Measurements from ENCODE around the gene ATG16L1. TPM values are rescaled to one million over a fixed set of nuclear protein-coding genes. Genes with fewer than 3 reads are reported as not detected.

Gene ATG16L1
- total and polyA plus RNA-seq, 2 experiments from 2014 or later, result 15.3 to 37.9 TPM

DNA sequence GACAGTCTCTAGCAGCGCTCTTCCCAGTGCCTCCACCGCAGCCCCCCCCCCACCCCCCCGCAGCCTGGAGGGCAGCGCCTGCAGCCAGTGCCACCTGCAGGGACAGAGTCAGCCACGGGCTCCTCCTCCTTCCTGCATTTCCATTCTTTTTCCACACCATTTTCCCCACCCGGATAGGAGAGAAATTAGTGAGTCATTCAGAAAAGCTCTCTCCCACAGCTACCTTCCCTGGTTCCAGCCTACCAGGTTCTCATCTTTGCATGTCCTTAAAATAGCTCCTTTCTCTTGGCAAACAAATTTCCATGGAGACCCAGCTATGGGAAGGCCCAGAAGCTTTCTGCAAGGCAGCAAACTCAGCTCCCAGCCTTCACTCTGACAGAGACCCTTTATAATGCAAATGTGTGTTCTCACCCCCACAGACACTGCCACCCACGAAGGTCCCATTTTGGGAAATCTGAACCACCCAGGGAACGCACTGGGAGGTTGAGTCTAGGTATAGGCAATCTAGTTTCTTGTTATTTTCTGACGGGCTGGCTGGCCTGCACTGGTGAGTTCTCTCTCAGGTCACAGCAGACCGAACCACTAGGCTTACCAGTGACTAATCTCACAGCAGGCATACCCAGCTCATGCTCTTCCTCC lies 41.8 kb upstream of the ATG16L1 start:
- peaks cover 35% of the 10 kb centered on the region for H3K4me1 Mint-ChIP-seq
- Histone ChIP-seq H3K4me1 (ENCODE audit: insufficient read depth) (peaks cover 20% of the 10 kb centered on the region), H4K20me1 (replicated peaks; ENCODE audit: insufficient read depth) (no peaks in the 10 kb centered on the region), H3K27ac (ENCODE audit: low read depth) (peak overlapping the region; percentile 90), H3K27me3 (ENCODE audit: insufficient read depth) (no peaks in the 10 kb centered on the region), H3K9me2 (ENCODE audit: insufficient read depth) (no peaks in the 10 kb centered on the region), H3K4me3 (peak overlapping the region; percentile 40; the same call in 1 of the 2 replicates), H3F3A (replicated peaks; ENCODE audit: low read depth) (peaks cover 8% of the 10 kb centered on the region; the same call in 1 of the 2 replicates), H2AFZ (peak overlapping the region; percentile 89), H3K36me3 (ENCODE audit: insufficient read depth) (no peaks in the 10 kb centered on the region), H3K4me2 (peak overlapping the region; percentile 74), H3K79me2 (replicated peaks; ENCODE audit: insufficient read depth) (no peaks in the 10 kb centered on the region)
- no peaks in the 10 kb centered on the region; the same call in 1 of the 3 replicates for H3K36me3 Mint-ChIP-seq (ENCODE audit: low read depth)
- peak overlapping the region; percentile 85 for H3K27ac Mint-ChIP-seq
- peak overlapping the region; percentile 46 for H3K4me3 Mint-ChIP-seq
- H3K9me3 Mint-ChIP-seq, result peaks cover 2% of the 10 kb centered on the region; the same call in 1 of the 3 replicates
- H3K27me3 Mint-ChIP-seq (ENCODE audit: insufficient read depth, low read depth, poor library complexity), result peaks cover 20% of the 10 kb centered on the region
- peak; percentile 75 for ATAC-seq
- DNase-seq (ENCODE audit: low spot score), result peak; percentile 63
- no peak for TF ChIP-seq POLR2AphosphoS5 (IDR thresholded peaks at IDR 0.05; ENCODE audit: low read depth)
- TF ChIP-seq, protein P1, sequence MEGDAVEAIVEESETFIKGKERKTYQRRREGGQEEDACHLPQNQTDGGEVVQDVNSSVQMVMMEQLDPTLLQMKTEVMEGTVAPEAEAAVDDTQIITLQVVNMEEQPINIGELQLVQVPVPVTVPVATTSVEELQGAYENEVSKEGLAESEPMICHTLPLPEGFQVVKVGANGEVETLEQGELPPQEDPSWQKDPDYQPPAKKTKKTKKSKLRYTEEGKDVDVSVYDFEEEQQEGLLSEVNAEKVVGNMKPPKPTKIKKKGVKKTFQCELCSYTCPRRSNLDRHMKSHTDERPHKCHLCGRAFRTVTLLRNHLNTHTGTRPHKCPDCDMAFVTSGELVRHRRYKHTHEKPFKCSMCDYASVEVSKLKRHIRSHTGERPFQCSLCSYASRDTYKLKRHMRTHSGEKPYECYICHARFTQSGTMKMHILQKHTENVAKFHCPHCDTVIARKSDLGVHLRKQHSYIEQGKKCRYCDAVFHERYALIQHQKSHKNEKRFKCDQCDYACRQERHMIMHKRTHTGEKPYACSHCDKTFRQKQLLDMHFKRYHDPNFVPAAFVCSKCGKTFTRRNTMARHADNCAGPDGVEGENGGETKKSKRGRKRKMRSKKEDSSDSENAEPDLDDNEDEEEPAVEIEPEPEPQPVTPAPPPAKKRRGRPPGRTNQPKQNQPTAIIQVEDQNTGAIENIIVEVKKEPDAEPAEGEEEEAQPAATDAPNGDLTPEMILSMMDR (conservative IDR thresholded peaks at IDR 0.05; ENCODE audit: low read depth in 2 of 2), result 0 out of 4 replicates have a peak, but pooled peaks of 1 of the 2 experiments have one; percentile 4

DNA sequence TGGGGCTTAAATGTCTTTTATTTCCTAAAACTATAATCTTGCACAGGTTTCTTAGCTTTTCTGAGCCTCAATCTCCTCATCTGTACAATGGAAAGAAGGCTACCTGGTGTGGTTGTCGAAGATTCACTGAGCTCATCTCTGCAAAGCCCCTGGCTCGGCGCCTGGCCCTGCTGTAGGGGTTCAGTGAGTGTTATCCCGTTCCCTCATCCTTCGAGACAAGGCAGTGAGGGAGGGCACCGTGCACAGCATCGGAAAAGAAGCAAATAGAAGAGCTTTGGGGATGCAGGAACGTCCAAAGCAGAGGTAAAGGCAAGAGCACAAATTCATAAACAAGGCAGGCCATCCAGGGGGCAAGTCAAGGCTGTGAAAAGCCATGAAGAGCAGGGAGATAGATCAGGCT lies 41.2 kb upstream of the ATG16L1 start:
- no peaks in the 10 kb centered on the region for H3K79me2 ChIP-seq (replicated peaks; ENCODE audit: insufficient read depth)
- no peaks in the 10 kb centered on the region for H4K20me1 ChIP-seq (replicated peaks; ENCODE audit: insufficient read depth)

More for the DNA sequence above, 41.2 kb upstream of the ATG16L1 start:
- Histone ChIP-seq H3K27ac (ENCODE audit: low read depth) (no peak overlapping the region), H3K9me2 (ENCODE audit: insufficient read depth) (no peaks in the 10 kb centered on the region), H3K4me1 (ENCODE audit: insufficient read depth) (peaks cover 20% of the 10 kb centered on the region), H3K4me2 (peak overlapping the region; percentile 74; the same call in 1 of the 2 replicates), H3K4me3 (no peak overlapping the region), H3K27me3 (ENCODE audit: insufficient read depth) (no peaks in the 10 kb centered on the region), H2AFZ (0 out of 2 replicates have a peak overlapping the region, but pooled peaks have one; percentile 89), H3F3A (replicated peaks; ENCODE audit: low read depth) (peaks cover 8% of the 10 kb centered on the region; the same call in 1 of the 2 replicates), H3K36me3 (ENCODE audit: insufficient read depth) (no peaks in the 10 kb centered on the region)
- Mint-ChIP-seq H3K4me3 (no peak overlapping the region; the same call in 2 of the 3 replicates), H3K27ac (0 out of 2 replicates have a peak overlapping the region, but pooled peaks have one; percentile 85), H3K36me3 (ENCODE audit: low read depth) (no peaks in the 10 kb centered on the region; the same call in 2 of the 3 replicates), H3K4me1 (peaks cover 35% of the 10 kb centered on the region), H3K27me3 (ENCODE audit: insufficient read depth, low read depth, poor library complexity) (peaks cover 20% of the 10 kb centered on the region), H3K9me3 (peaks cover 2% of the 10 kb centered on the region; the same call in 1 of the 3 replicates)
- TF ChIP-seq, protein P2, sequence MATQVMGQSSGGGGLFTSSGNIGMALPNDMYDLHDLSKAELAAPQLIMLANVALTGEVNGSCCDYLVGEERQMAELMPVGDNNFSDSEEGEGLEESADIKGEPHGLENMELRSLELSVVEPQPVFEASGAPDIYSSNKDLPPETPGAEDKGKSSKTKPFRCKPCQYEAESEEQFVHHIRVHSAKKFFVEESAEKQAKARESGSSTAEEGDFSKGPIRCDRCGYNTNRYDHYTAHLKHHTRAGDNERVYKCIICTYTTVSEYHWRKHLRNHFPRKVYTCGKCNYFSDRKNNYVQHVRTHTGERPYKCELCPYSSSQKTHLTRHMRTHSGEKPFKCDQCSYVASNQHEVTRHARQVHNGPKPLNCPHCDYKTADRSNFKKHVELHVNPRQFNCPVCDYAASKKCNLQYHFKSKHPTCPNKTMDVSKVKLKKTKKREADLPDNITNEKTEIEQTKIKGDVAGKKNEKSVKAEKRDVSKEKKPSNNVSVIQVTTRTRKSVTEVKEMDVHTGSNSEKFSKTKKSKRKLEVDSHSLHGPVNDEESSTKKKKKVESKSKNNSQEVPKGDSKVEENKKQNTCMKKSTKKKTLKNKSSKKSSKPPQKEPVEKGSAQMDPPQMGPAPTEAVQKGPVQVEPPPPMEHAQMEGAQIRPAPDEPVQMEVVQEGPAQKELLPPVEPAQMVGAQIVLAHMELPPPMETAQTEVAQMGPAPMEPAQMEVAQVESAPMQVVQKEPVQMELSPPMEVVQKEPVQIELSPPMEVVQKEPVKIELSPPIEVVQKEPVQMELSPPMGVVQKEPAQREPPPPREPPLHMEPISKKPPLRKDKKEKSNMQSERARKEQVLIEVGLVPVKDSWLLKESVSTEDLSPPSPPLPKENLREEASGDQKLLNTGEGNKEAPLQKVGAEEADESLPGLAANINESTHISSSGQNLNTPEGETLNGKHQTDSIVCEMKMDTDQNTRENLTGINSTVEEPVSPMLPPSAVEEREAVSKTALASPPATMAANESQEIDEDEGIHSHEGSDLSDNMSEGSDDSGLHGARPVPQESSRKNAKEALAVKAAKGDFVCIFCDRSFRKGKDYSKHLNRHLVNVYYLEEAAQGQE (IDR thresholded peaks at IDR 0.05; ENCODE audit: unreplicated experiment), result no peak
- no peak for TF ChIP-seq CREB1 (CRISPR knock-in tag; IDR thresholded peaks at IDR 0.05; ENCODE audit: low read depth)
- TF ChIP-seq EZH2 (IDR thresholded peaks at IDR 0.05; ENCODE audit: low read depth, unreplicated experiment), result no peak
- no peak for TF ChIP-seq EZH2phosphoT487 (IDR thresholded peaks at IDR 0.05; ENCODE audit: unreplicated experiment)
- TF ChIP-seq ZNF114 (CRISPR knock-in tag; IDR thresholded peaks at IDR 0.05), result no peak
- no peak for TF ChIP-seq STAT1 (IDR thresholded peaks at IDR 0.05; ENCODE audit: unreplicated experiment)
- TF ChIP-seq NANOG (IDR thresholded peaks at IDR 0.05; ENCODE audit: borderline replicate concordance), result no peak
- TF ChIP-seq, protein P3, sequence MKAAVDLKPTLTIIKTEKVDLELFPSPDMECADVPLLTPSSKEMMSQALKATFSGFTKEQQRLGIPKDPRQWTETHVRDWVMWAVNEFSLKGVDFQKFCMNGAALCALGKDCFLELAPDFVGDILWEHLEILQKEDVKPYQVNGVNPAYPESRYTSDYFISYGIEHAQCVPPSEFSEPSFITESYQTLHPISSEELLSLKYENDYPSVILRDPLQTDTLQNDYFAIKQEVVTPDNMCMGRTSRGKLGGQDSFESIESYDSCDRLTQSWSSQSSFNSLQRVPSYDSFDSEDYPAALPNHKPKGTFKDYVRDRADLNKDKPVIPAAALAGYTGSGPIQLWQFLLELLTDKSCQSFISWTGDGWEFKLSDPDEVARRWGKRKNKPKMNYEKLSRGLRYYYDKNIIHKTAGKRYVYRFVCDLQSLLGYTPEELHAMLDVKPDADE (IDR thresholded peaks at IDR 0.05), result no peak
- TF ChIP-seq JUNB (IDR thresholded peaks at IDR 0.05; ENCODE audit: unreplicated experiment), result no peak
- TF ChIP-seq, protein P1 (conservative IDR thresholded peaks at IDR 0.05; ENCODE audit: low read depth in 2 of 2), result no peak
- no peak for TF ChIP-seq ZNF331 (CRISPR knock-in tag; IDR thresholded peaks at IDR 0.05; ENCODE audit: low read depth)
- TF ChIP-seq POLR2AphosphoS5 (IDR thresholded peaks at IDR 0.05; ENCODE audit: low read depth), result no peak
- no peak for DNase-seq (ENCODE audit: low spot score)
- ATAC-seq, result no peak
